HepG2 (cell line): Measurements from ENCODE around the gene KIF1B.

Experiments
- CTCF ChIP-seq: sonication (generic); formaldehyde crosslinking; IDR thresholded peaks from 2 replicates; pipeline ENCODE4 v1.5.0; 2020; ENCODE audit warnings: mild to moderate bottlenecking, missing genetic modification reagents, moderate library complexity
- EZH2 ChIP-seq: conservative IDR thresholded peaks from 2 replicates; pipeline ENCODE4 v1.6.1; 2012; ENCODE audit warnings: mild to moderate bottlenecking, low read depth, low read length, moderate library complexity
- FOXK2 ChIP-seq: fragments of 450-650 bp; IDR thresholded peaks from 2 replicates; pipeline ENCODE4 v1.6.1; 2016
- HES4 ChIP-seq: sonication (generic); formaldehyde crosslinking; IDR thresholded peaks from 2 replicates; pipeline ENCODE4 v1.9.0; 2021; ENCODE audit warnings: mild to moderate bottlenecking, missing genetic modification reagents, borderline replicate concordance
- KDM1A ChIP-seq: IDR thresholded peaks from 2 replicates; pipeline ENCODE4 v1.6.1; 2016; ENCODE audit warnings: missing compliant biosample characterization
- NFIB ChIP-seq: sonication (generic); formaldehyde crosslinking; IDR thresholded peaks from 2 replicates; pipeline ENCODE4 v1.9.0; 2021; ENCODE audit warnings: missing genetic modification reagents, mild to moderate bottlenecking, borderline replicate concordance
- POLR2AphosphoS5 ChIP-seq: IDR thresholded peaks from 2 replicates; pipeline ENCODE4 v1.6.1; 2012; ENCODE audit warnings: low read depth, low read length
- SPEN ChIP-seq: sonication (generic); formaldehyde crosslinking; IDR thresholded peaks from 2 replicates; pipeline ENCODE4 v1.5.1; 2020; ENCODE audit warnings: low read depth, mild to moderate bottlenecking, missing genetic modification reagents
- ZBTB7A ChIP-seq: sonication (generic); formaldehyde crosslinking; IDR thresholded peaks from 2 replicates; pipeline ENCODE4 v1.8.0; 2022; ENCODE audit warnings: mild to moderate bottlenecking, missing genetic modification reagents
- ZNF3 ChIP-seq: IDR thresholded peaks from 2 replicates; pipeline ENCODE4 v1.7.0; 2017; ENCODE audit warnings: inconsistent platforms
- ZNF713 ChIP-seq: sonication (generic); formaldehyde crosslinking; IDR thresholded peaks from 2 replicates; pipeline ENCODE4 v1.4.0; 2020; ENCODE audit warnings: mild to moderate bottlenecking, missing genetic modification reagents

- TF ChIP-seq CTCF (no peak), HES4 (CRISPR knock-in tag) (no peak), ZNF3 (CRISPR knock-in tag) (no peak), ZBTB7A (CRISPR knock-in tag) (no peak), NFIB (CRISPR knock-in tag) (no peak), KDM1A (CRISPR knock-in tag) (no peak), POLR2AphosphoS5 (no peak), ZNF713 (CRISPR knock-in tag) (no peak), FOXK2 (no peak), SPEN (CRISPR knock-in tag) (no peak), EZH2 (no peak)
Measured at GRCh38 chr1:10304295-10304694, 93.9 kb downstream of the KIF1B start.
